ENCODE results near the gene PIWIL4.

PIWIL4 gene

GRCh38 chr11:94545264-94546161, 21.7 kb upstream of the PIWIL4 start:
- H3K4me3 ChIP-seq (ENCODE audit: low read length): no peak overlapping the region
- H3K27ac ChIP-seq (ENCODE audit: low read length): no peak overlapping the region
- no peaks in the 10 kb centered on the region for H4K20me1 ChIP-seq (ENCODE audit: insufficient read depth, low read length)
- no peak overlapping the region for H2AFZ ChIP-seq (ENCODE audit: low read length)
- H3K9me3 ChIP-seq (replicated peaks; ENCODE audit: insufficient read depth, low read length): no peaks in the 10 kb centered on the region
- H3K36me3 ChIP-seq (replicated peaks; ENCODE audit: insufficient read depth, low read length): no peaks in the 10 kb centered on the region
- no peaks in the 10 kb centered on the region for H3K27me3 ChIP-seq (replicated peaks; ENCODE audit: insufficient read depth, low read length)
- H3K9me2 ChIP-seq (replicated peaks; ENCODE audit: insufficient read depth, low read length): no peaks in the 10 kb centered on the region
- TF ChIP-seq CTCF (IDR thresholded peaks at IDR 0.05; ENCODE audit: low read length): no peak
- H3F3A ChIP-seq (ENCODE audit: insufficient read depth, low read length): peaks cover 10% of the 10 kb centered on the region
- no peaks in the 10 kb centered on the region for H3K79me2 ChIP-seq (ENCODE audit: low read length)
- 0 out of 2 replicates have a peak, but pooled peaks cover 4% of the 10 kb centered on the region for H3K4me1 ChIP-seq (ENCODE audit: low read length)
- H3K4me2 ChIP-seq (ENCODE audit: low read depth, low read length): no peak overlapping the region
- DNase-seq: no peak
- no peak overlapping the region for H3K9ac ChIP-seq (ENCODE audit: low read length)

GRCh38 chr11:94546162-94546470, 21.1 kb upstream of the PIWIL4 start:
- no peaks in the 10 kb centered on the region for H4K20me1 ChIP-seq (ENCODE audit: insufficient read depth, low read length)
- 0 out of 2 replicates have a peak, but pooled peaks cover 4% of the 10 kb centered on the region for H3K4me1 ChIP-seq (ENCODE audit: low read length)
- no peak overlapping the region for H3K9ac ChIP-seq (ENCODE audit: low read length)
- H3K4me2 ChIP-seq (ENCODE audit: low read depth, low read length): no peak overlapping the region
- no peaks in the 10 kb centered on the region for H3K79me2 ChIP-seq (ENCODE audit: low read length)
- H3K4me3 ChIP-seq (ENCODE audit: low read length): no peak overlapping the region
- H3F3A ChIP-seq (ENCODE audit: insufficient read depth, low read length): peaks cover 10% of the 10 kb centered on the region
- no peaks in the 10 kb centered on the region for H3K27me3 ChIP-seq (replicated peaks; ENCODE audit: insufficient read depth, low read length)
- H3K9me3 ChIP-seq (replicated peaks; ENCODE audit: insufficient read depth, low read length): no peaks in the 10 kb centered on the region
- no peak for TF ChIP-seq CTCF (IDR thresholded peaks at IDR 0.05; ENCODE audit: low read length)
- TF ChIP-seq EZH2phosphoT487 (IDR thresholded peaks at IDR 0.05; ENCODE audit: low read length): no peak
- TF ChIP-seq EZH2 (optimal IDR thresholded peaks at IDR 0.05; ENCODE audit: low read depth, low read length): no peak
- no peak overlapping the region for H3K27ac ChIP-seq (ENCODE audit: low read length)
- H3K9me2 ChIP-seq (replicated peaks; ENCODE audit: insufficient read depth, low read length): no peaks in the 10 kb centered on the region
- no peak for DNase-seq
- no peak overlapping the region for H2AFZ ChIP-seq (ENCODE audit: low read length)
- H3K36me3 ChIP-seq (replicated peaks; ENCODE audit: insufficient read depth, low read length): no peaks in the 10 kb centered on the region

- H3K4me3 ChIP-seq (ENCODE audit: low read length): no peak overlapping the region
Observed at GRCh38 chr11:94546886-94547285, 20.3 kb upstream of the PIWIL4 start.

More at GRCh38 chr11:94546886-94547285, 20.3 kb upstream of the PIWIL4 start:
- H2AFZ ChIP-seq (ENCODE audit: low read length): no peak overlapping the region
- no peak overlapping the region for H3K9ac ChIP-seq (ENCODE audit: low read length)
- H3K36me3 ChIP-seq (replicated peaks; ENCODE audit: insufficient read depth, low read length): no peaks in the 10 kb centered on the region
- 0 out of 2 replicates have a peak, but pooled peaks cover 4% of the 10 kb centered on the region for H3K4me1 ChIP-seq (ENCODE audit: low read length)
- H3K79me2 ChIP-seq (ENCODE audit: low read length): no peaks in the 10 kb centered on the region
- peaks cover 10% of the 10 kb centered on the region for H3F3A ChIP-seq (ENCODE audit: insufficient read depth, low read length)
- H3K27ac ChIP-seq (ENCODE audit: low read length): no peak overlapping the region
- H3K9me2 ChIP-seq (replicated peaks; ENCODE audit: insufficient read depth, low read length): no peaks in the 10 kb centered on the region
- no peaks in the 10 kb centered on the region for H3K27me3 ChIP-seq (replicated peaks; ENCODE audit: insufficient read depth, low read length)
- no peak overlapping the region for H3K4me2 ChIP-seq (ENCODE audit: low read depth, low read length)
- no peak for DNase-seq
- no peaks in the 10 kb centered on the region for H3K9me3 ChIP-seq (replicated peaks; ENCODE audit: insufficient read depth, low read length)
- TF ChIP-seq EZH2 (optimal IDR thresholded peaks at IDR 0.05; ENCODE audit: low read depth, low read length) (no peak), EZH2phosphoT487 (IDR thresholded peaks at IDR 0.05; ENCODE audit: low read length) (no peak), CTCF (IDR thresholded peaks at IDR 0.05; ENCODE audit: low read length) (no peak)
- no peaks in the 10 kb centered on the region for H4K20me1 ChIP-seq (ENCODE audit: insufficient read depth, low read length)

Data from MM.1S (cell line).